Measurements from ENCODE around the gene IMMP2L.

GRCh38 chr7:111381590-111381989, 180.7 kb downstream of the IMMP2L start:
- TF ChIP-seq CTCF (IDR thresholded peaks at IDR 0.05; ENCODE audit: low read depth, low read length, missing input control): no peak
- TF ChIP-seq RXRA (IDR thresholded peaks at IDR 0.05): no peak

Data from liver (tissue), 3 donors.